ENCODE results near the gene GORAB.

DNA sequence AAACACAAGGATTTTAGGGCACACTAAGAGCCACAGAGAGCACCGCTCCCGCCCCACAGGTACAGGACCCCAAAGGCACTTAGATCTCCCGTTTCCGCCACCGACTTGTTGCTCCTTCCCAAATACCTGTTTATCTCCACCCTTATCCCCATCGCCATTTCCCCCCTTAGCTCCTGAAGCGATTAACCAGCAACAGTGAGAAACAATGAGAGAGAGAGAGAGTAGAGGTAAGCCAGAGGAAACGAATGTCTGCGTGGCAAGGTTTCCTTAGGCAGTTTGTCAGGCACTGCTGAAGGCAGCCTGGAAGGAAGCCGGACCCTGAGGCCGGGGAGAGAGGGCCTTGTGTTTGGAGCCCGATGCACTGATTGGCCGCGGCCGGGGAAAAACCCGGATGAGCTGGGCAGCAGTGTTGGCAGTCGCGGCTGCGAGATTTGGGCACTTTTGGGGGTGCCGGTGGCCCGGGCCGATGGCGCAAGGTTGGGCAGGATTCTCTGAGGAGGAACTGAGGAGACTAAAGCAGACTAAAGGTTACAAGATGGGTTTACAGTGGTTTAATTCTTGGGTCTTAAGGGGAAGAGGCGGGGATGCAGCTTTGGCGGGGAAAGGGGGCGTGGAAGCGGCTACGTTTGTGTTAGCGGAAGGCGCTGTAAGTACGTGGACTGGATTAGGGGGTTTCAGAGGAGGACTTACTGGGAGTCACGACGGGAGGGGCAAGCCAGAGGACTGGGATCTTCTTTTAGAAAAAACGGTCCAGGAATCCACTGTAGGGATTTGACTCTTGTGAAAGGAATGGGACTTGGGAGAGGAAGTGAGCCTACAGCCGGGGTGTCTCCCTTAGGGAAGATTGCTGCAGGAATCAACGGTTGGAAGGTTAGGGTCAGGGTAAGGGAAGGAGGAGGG lies at the start of gene GORAB:
- TF ChIP-seq CHD2 (IDR thresholded peaks at IDR 0.05; ENCODE audit: low read length) (no peak), NRF1 (IDR thresholded peaks at IDR 0.05; ENCODE audit: low read depth, low read length) (no peak), SUZ12 (IDR thresholded peaks at IDR 0.05; ENCODE audit: low read length) (no peak), EZH2 (IDR thresholded peaks at IDR 0.05; ENCODE audit: low read depth, low read length, severe bottlenecking) (no peak), POLR2A (IDR thresholded peaks at IDR 0.05; ENCODE audit: control extremely low read depth in 1 of 2, low read depth in 2 of 2, low read length in 2 of 2) (peak; percentile 74 to 94; a peak in 2 of 3 replicates), ZNF274 (IDR thresholded peaks at IDR 0.05; ENCODE audit: borderline replicate concordance, extremely low read depth, low read length) (no peak), HDAC6 (IDR thresholded peaks at IDR 0.05; ENCODE audit: low read depth, low read length) (no peak), EP300 (IDR thresholded peaks at IDR 0.05; ENCODE audit: borderline replicate concordance in 1 of 2, low read depth in 2 of 2, low read length in 2 of 2) (no peak), POLR2AphosphoS5 (IDR thresholded peaks at IDR 0.05; ENCODE audit: low read depth, low read length) (peak; percentile 88), EGR1 (IDR thresholded peaks at IDR 0.05; ENCODE audit: borderline replicate concordance, low read depth, low read length) (no peak)
- TF ChIP-seq, protein P1, sequence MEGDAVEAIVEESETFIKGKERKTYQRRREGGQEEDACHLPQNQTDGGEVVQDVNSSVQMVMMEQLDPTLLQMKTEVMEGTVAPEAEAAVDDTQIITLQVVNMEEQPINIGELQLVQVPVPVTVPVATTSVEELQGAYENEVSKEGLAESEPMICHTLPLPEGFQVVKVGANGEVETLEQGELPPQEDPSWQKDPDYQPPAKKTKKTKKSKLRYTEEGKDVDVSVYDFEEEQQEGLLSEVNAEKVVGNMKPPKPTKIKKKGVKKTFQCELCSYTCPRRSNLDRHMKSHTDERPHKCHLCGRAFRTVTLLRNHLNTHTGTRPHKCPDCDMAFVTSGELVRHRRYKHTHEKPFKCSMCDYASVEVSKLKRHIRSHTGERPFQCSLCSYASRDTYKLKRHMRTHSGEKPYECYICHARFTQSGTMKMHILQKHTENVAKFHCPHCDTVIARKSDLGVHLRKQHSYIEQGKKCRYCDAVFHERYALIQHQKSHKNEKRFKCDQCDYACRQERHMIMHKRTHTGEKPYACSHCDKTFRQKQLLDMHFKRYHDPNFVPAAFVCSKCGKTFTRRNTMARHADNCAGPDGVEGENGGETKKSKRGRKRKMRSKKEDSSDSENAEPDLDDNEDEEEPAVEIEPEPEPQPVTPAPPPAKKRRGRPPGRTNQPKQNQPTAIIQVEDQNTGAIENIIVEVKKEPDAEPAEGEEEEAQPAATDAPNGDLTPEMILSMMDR (IDR thresholded peaks at IDR 0.05; ENCODE audit: control extremely low read depth in 1 of 3, insufficient read depth in 1 of 3, low read depth in 1 of 3, low read length in 3 of 3) = no peak; a peak in 1 of 4 replicates
- TF ChIP-seq, protein P2, sequence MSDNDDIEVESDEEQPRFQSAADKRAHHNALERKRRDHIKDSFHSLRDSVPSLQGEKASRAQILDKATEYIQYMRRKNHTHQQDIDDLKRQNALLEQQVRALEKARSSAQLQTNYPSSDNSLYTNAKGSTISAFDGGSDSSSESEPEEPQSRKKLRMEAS (IDR thresholded peaks at IDR 0.05) = peak; percentile 62; the same call in 1 of the 2 replicates
- TF ChIP-seq, protein P3, sequence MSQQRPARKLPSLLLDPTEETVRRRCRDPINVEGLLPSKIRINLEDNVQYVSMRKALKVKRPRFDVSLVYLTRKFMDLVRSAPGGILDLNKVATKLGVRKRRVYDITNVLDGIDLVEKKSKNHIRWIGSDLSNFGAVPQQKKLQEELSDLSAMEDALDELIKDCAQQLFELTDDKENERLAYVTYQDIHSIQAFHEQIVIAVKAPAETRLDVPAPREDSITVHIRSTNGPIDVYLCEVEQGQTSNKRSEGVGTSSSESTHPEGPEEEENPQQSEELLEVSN (IDR thresholded peaks at IDR 0.05) = peak; percentile 45

Measured in H1 (cell line).